CD4-positive, alpha-beta T cell treated with Interleukin-4 for 4 hours (primary cell): Measurements from ENCODE around the gene PRKCE.
"Not testable (repeated sequence)": the region's sequence is repeated elsewhere in the genome, so short reads cannot be mapped to it uniquely, and the experiment has no call there.

Experiments used
- DNase-seq: peaks from one replicate; pipeline ENCODE4 v3.0.0-alpha.2; 2020

PRKCE gene

GRCh38 chr2:46184794-46185583 lies 533.5 kb downstream of the PRKCE start:
- DNase-seq, result no peak

- DNase-seq, result peak; percentile 5
Measured at GRCh38 chr2:46187112-46187618, 535.7 kb downstream of the PRKCE start.

- DNase-seq, result no peak
Measured at GRCh38 chr2:46188041-46188716, 536.7 kb downstream of the PRKCE start.

- no peak for DNase-seq
Measured at GRCh38 chr2:46193356-46193755, 541.9 kb downstream of the PRKCE start.

- no peak for DNase-seq
Measured at GRCh38 chr2:46193855-46194254, 542.4 kb downstream of the PRKCE start.

GRCh38 chr2:46194856-46195255 lies 543.4 kb downstream of the PRKCE start:
- DNase-seq, result no peak

- no peak for DNase-seq
Measured at GRCh38 chr2:46195819-46196218, 544.3 kb downstream of the PRKCE start.

GRCh38 chr2:46196871-46197462 lies 545.5 kb downstream of the PRKCE start:
- DNase-seq, result no peak

GRCh38 chr2:46197672-46198071 lies 546.2 kb downstream of the PRKCE start:
- DNase-seq, result no peak

GRCh38 chr2:46198164-46198883 lies 546.8 kb downstream of the PRKCE start:
- no peak for DNase-seq

- DNase-seq, result no peak
Measured at GRCh38 chr2:46198966-46199365, 547.5 kb downstream of the PRKCE start.

- no peak for DNase-seq
Measured at GRCh38 chr2:46200100-46200690, 548.7 kb downstream of the PRKCE start.

- no peak for DNase-seq
Measured at GRCh38 chr2:46200861-46201605, 549.6 kb downstream of the PRKCE start.

GRCh38 chr2:46202453-46202852 lies 551.0 kb downstream of the PRKCE start:
- no peak for DNase-seq

- no peak for DNase-seq
Measured at GRCh38 chr2:46202987-46203386, 551.5 kb downstream of the PRKCE start.

GRCh38 chr2:46203636-46204035 lies 552.2 kb downstream of the PRKCE start:
- not testable (repeated sequence) for DNase-seq

GRCh38 chr2:46207591-46207990 lies 556.1 kb downstream of the PRKCE start:
- no peak for DNase-seq

- DNase-seq, result no peak
Measured at GRCh38 chr2:46208766-46209165, 557.3 kb downstream of the PRKCE start.

GRCh38 chr2:46210063-46210462 lies 558.6 kb downstream of the PRKCE start:
- DNase-seq, result no peak

- DNase-seq, result no peak
Measured at GRCh38 chr2:46211461-46211860, 560.0 kb downstream of the PRKCE start.

GRCh38 chr2:46213906-46214305 lies 562.4 kb downstream of the PRKCE start:
- no peak for DNase-seq

GRCh38 chr2:46216213-46216612 lies 564.7 kb downstream of the PRKCE start:
- no peak for DNase-seq
